ENCODE data around the gene PDS5A. TPM values are rescaled to one million over a fixed set of nuclear protein-coding genes. Genes with fewer than 3 reads are reported as not detected.
A peak's percentile ranks its signal among the peaks of the same experiment; 100 is the strongest.

Gene PDS5A
- total RNA-seq, 2 donors from 2014 or later, result 88.2 to 98.6 TPM

DNA sequence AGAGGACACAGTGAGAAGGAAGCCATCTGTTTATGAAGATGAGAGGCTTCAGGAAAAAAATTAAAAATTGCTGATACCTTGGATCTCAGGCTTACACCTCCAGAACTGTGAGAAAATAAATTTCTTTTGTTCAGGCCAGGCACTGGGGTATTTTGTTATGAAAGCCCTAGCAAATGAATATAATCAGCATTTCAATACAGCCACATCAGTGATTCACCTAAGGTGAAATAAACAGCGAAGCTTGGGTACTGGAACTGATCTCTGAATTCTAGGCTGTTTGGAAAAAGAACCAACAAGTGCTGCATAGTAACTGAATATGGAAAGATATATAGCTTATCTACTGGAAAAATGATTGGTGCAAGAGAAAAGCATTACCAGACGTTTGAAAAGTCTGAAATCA, 88.5 kb downstream of the PDS5A start:
- peaks cover 6% of the 10 kb centered on the region for H3K4me1 Mint-ChIP-seq
- DNase-seq, result no peak
- H3K9ac ChIP-seq (ENCODE audit: extremely low read depth, low read length, poor library complexity, severe bottlenecking), result no peak overlapping the region
- H3K27me3 Mint-ChIP-seq (ENCODE audit: insufficient read depth), result no peaks in the 10 kb centered on the region
- no peaks in the 10 kb centered on the region for H3K9me3 Mint-ChIP-seq
- H3K9me3 ChIP-seq (ENCODE audit: control insufficient read depth, low read length), result no peaks in the 10 kb centered on the region
- peaks cover 89% of the 10 kb centered on the region for H3K36me3 ChIP-seq (ENCODE audit: control insufficient read depth, insufficient read depth, low read length)
- no peaks in the 10 kb centered on the region for H3K27me3 ChIP-seq (ENCODE audit: control insufficient read depth, insufficient read depth, low read length, poor library complexity, severe bottlenecking)
- no peak overlapping the region for H3K27ac ChIP-seq (ENCODE audit: low read depth, low read length)
- no peak overlapping the region for H3K4me3 Mint-ChIP-seq
- H3K4me3 ChIP-seq (ENCODE audit: low read length), result no peak overlapping the region
- peaks cover 77% of the 10 kb centered on the region for H3K36me3 Mint-ChIP-seq (ENCODE audit: low read depth)
- H3K4me1 ChIP-seq (ENCODE audit: control insufficient read depth, insufficient read depth, low read length), result no peaks in the 10 kb centered on the region
- H3K27ac Mint-ChIP-seq, result peak overlapping the region; percentile 89
- 80 to 81% methylated on average over 2 of the region's 2 CpGs for WGBS, 2 experiments (ENCODE audit: insufficient coverage in 1 of 2, insufficient read length in 1 of 2)
- TF ChIP-seq, protein P1, sequence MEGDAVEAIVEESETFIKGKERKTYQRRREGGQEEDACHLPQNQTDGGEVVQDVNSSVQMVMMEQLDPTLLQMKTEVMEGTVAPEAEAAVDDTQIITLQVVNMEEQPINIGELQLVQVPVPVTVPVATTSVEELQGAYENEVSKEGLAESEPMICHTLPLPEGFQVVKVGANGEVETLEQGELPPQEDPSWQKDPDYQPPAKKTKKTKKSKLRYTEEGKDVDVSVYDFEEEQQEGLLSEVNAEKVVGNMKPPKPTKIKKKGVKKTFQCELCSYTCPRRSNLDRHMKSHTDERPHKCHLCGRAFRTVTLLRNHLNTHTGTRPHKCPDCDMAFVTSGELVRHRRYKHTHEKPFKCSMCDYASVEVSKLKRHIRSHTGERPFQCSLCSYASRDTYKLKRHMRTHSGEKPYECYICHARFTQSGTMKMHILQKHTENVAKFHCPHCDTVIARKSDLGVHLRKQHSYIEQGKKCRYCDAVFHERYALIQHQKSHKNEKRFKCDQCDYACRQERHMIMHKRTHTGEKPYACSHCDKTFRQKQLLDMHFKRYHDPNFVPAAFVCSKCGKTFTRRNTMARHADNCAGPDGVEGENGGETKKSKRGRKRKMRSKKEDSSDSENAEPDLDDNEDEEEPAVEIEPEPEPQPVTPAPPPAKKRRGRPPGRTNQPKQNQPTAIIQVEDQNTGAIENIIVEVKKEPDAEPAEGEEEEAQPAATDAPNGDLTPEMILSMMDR (conservative IDR thresholded peaks at IDR 0.05), result no peak

DNA sequence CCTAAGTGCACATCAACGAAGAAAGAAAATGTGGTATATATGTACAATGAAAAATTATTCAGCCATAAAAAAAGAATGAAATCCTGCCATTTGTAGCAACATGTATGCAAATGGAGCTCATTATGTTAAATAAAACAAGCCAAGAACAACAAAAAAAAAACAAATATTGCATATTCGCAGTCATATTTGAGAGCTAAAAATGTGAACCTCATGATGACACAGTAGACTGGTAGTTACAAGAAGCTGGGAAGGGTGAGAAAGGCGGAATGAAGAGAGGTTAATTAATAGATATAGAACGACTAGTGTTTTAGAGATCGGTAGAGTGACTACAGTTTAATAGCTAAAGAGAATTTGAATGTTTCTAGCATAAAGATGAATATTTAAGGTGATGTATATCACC, 89.2 kb downstream of the PDS5A start:
- Mint-ChIP-seq H3K27me3 (ENCODE audit: insufficient read depth) (no peaks in the 10 kb centered on the region), H3K4me3 (no peak overlapping the region), H3K9me3 (no peaks in the 10 kb centered on the region), H3K36me3 (ENCODE audit: low read depth) (peaks cover 78% of the 10 kb centered on the region), H3K27ac (no peak overlapping the region), H3K4me1 (peaks cover 6% of the 10 kb centered on the region)
- TF ChIP-seq, protein P1 (conservative IDR thresholded peaks at IDR 0.05), result no peak
- no peak overlapping the region for H3K4me3 ChIP-seq (ENCODE audit: low read length)
- H3K27me3 ChIP-seq (ENCODE audit: control insufficient read depth, insufficient read depth, low read length, poor library complexity, severe bottlenecking), result no peaks in the 10 kb centered on the region
- DNase-seq, result no peak
- H3K9me3 ChIP-seq (ENCODE audit: control insufficient read depth, low read length), result no peaks in the 10 kb centered on the region
- H3K9ac ChIP-seq (ENCODE audit: extremely low read depth, low read length, poor library complexity, severe bottlenecking), result no peak overlapping the region
- WGBS, 2 experiments (ENCODE audit: insufficient coverage in 1 of 2, insufficient read length in 1 of 2), result 96 to 98% methylated on average over 2 to 4 of the region's 5 CpGs
- H3K27ac ChIP-seq (ENCODE audit: low read depth, low read length), result no peak overlapping the region
- H3K36me3 ChIP-seq (ENCODE audit: control insufficient read depth, insufficient read depth, low read length), result peaks cover 86% of the 10 kb centered on the region
- no peaks in the 10 kb centered on the region for H3K4me1 ChIP-seq (ENCODE audit: control insufficient read depth, insufficient read depth, low read length)

DNA sequence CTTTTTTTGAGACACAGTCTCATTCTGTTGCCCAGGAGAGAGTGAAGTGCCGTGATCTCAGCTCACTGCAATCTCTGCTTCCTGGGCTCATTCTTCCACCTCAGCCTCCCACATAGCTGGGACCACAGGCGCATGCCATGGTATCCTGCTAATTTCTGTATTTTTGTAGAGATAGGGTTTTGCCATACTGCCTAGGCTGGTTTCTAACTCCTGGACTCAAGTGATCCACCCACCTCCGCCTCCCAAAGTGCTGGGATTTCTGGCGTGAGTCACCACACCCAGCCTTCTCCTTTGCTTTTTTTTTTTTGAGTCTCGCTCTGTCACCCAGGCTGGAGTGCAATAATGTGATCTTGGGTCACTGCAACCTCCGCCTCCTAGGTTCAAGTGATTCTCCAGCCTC, 94.1 kb downstream of the PDS5A start:
- Histone ChIP-seq H3K4me1 (ENCODE audit: control insufficient read depth, insufficient read depth, low read length) (no peaks in the 10 kb centered on the region), H3K9me3 (ENCODE audit: control insufficient read depth, low read length) (no peaks in the 10 kb centered on the region), H3K27ac (ENCODE audit: low read depth, low read length) (no peak overlapping the region), H3K4me3 (ENCODE audit: low read length) (no peak overlapping the region), H3K9ac (ENCODE audit: extremely low read depth, low read length, poor library complexity, severe bottlenecking) (no peak overlapping the region), H3K27me3 (ENCODE audit: control insufficient read depth, insufficient read depth, low read length, poor library complexity, severe bottlenecking) (no peaks in the 10 kb centered on the region), H3K36me3 (ENCODE audit: control insufficient read depth, insufficient read depth, low read length) (peaks cover 86% of the 10 kb centered on the region)
- no peak overlapping the region for H3K4me3 Mint-ChIP-seq
- H3K27me3 Mint-ChIP-seq (ENCODE audit: insufficient read depth), result no peaks in the 10 kb centered on the region
- TF ChIP-seq, protein P1 (conservative IDR thresholded peaks at IDR 0.05), result no peak
- H3K36me3 Mint-ChIP-seq (ENCODE audit: low read depth), result peaks cover 80% of the 10 kb centered on the region
- H3K4me1 Mint-ChIP-seq, result no peaks in the 10 kb centered on the region
- H3K9me3 Mint-ChIP-seq, result no peaks in the 10 kb centered on the region
- WGBS, 2 experiments (ENCODE audit: insufficient coverage in 1 of 2, insufficient read length in 1 of 2), result 92 to 97% methylated on average over 5 to 6 of the region's 6 CpGs
- peak overlapping the region; percentile 45 for H3K27ac Mint-ChIP-seq
- DNase-seq, result no peak

Measured in endodermal cell (in vitro differentiated cells).